B cell (primary cell): ENCODE measurements around the gene TEP1. TPM values are rescaled to one million over a fixed set of nuclear protein-coding genes. Genes with fewer than 3 reads are reported as not detected.
A peak's percentile ranks its signal among the peaks of the same experiment; 100 is the strongest.

ENCODE experiments used
- ATAC-seq: fragments of 200-7000 bp; cut with Tn5 transposase; one replicate; pipeline ENCODE4 v1.10.0; 2021; ENCODE audit warnings: low read depth, mild to moderate bottlenecking, moderate number of reproducible peaks, moderate library complexity
- CTCF ChIA-PET: fragments of 350-600 bp; sonication (Branson Sonifier 250); formaldehyde crosslinking; loops from one replicate; lab custom pipeline; 2021; ENCODE audit warnings: antibody characterized with exemption, inconsistent platforms; lab: Charles Lee
- POLR2A ChIA-PET: fragments of 350-600 bp; sonication (Branson Sonifier 250); formaldehyde crosslinking; loops from one replicate; lab custom pipeline; 2021; ENCODE audit warnings: antibody characterized with exemption; lab: Charles Lee
- DNase-seq: peaks from one replicate; pipeline ENCODE4 v3.0.0; 2013
- H2AFZ ChIP-seq: 2 replicates; pipeline ENCODE4 v1.6.1; 2012; ENCODE audit warnings: mild to moderate bottlenecking, low read depth, low read length; ENCODE audit not compliant: insufficient read depth, poor library complexity, severe bottlenecking
- H3K27ac ChIP-seq, 2 donors: 1 replicate in 1 of 2; 2 replicates in 1 of 2; pipeline ENCODE4 v1.5.1; 2012 to 2013; ENCODE audit warnings: low read length in 2 of 2, mild to moderate bottlenecking in 2 of 2, moderate library complexity in 1 of 2
- H3K27me3 ChIP-seq, 4 experiments: fragments of 200-600 bp in 1 of 4; sonication (generic) in 1 of 4; replicated peaks in 1 of 4; 1 replicate in 2 of 4; 2 replicates in 2 of 4; pipeline versions ENCODE4 v1.6.1 to v1.7.0; 2013 to 2016; ENCODE audit warnings: low read length in 3 of 4, mild to moderate bottlenecking in 2 of 4, mixed read lengths in 1 of 4, moderate library complexity in 1 of 4; ENCODE audit not compliant: insufficient read depth in 4 of 4, control insufficient read depth in 3 of 4; ENCODE audit errors: control extremely low read depth in 1 of 4
- H3K36me3 ChIP-seq, 2 experiments: replicated peaks in 1 of 2; 1 replicate in 1 of 2; 2 replicates in 1 of 2; pipeline versions ENCODE4 v1.6.1 to v1.7.1; 2013; ENCODE audit warnings: low read length in 1 of 2; ENCODE audit not compliant: insufficient read depth in 2 of 2, control insufficient read depth in 1 of 2; ENCODE audit errors: control extremely low read depth in 1 of 2, extremely low read depth in 1 of 2
- H3K4me1 ChIP-seq, 2 donors: fragments of 200-600 bp in 1 of 2; sonication (generic) in 1 of 2; 1 replicate in 1 of 2; 2 replicates in 1 of 2; pipeline versions ENCODE4 v1.5.1 to v1.6.1; 2013 to 2017; ENCODE audit warnings: low read length in 2 of 2; ENCODE audit not compliant: control insufficient read depth in 2 of 2, insufficient read depth in 2 of 2
- H3K4me2 ChIP-seq: replicated peaks from 2 replicates; pipeline ENCODE3; 2012; ENCODE audit warnings: mild to moderate bottlenecking, low read depth, low read length; ENCODE audit not compliant: poor library complexity, severe bottlenecking
- H3K4me3 ChIP-seq, 5 experiments: fragments of 200-600 bp in 1 of 5; sonication (generic) in 1 of 5; 1 replicate in 3 of 5; 2 replicates in 2 of 5; pipeline versions ENCODE4 v1.5.1 to v1.7.0; 2011 to 2016; ENCODE audit warnings: low read length in 4 of 5, mild to moderate bottlenecking in 4 of 5, low read depth in 2 of 5, control low read depth in 1 of 5, moderate library complexity in 1 of 5; ENCODE audit not compliant: insufficient read depth in 1 of 5; ENCODE audit errors: control extremely low read depth in 1 of 5, extremely low read depth in 1 of 5
- H3K79me2 ChIP-seq: fragments of 200-600 bp; sonication (generic); one replicate; pipeline ENCODE4 v1.6.0; 2016; ENCODE audit warnings: low read length; ENCODE audit not compliant: control insufficient read depth, insufficient read depth
- H3K9ac ChIP-seq: fragments of 200-600 bp; sonication (generic); 2 replicates; pipeline ENCODE4 v1.6.1; 2017; ENCODE audit warnings: mild to moderate bottlenecking, low read length, moderate library complexity
- H3K9me3 ChIP-seq, 3 donors: one replicate each; pipeline versions ENCODE4 v1.6.1 to v1.7.1; 2013; ENCODE audit warnings: low read length in 2 of 3; ENCODE audit not compliant: control insufficient read depth in 2 of 3, insufficient read depth in 1 of 3; ENCODE audit errors: control extremely low read depth in 1 of 3
- H4K20me1 ChIP-seq: 2 replicates; pipeline ENCODE4 v1.6.0; 2012; ENCODE audit warnings: mild to moderate bottlenecking, low read length; ENCODE audit not compliant: insufficient read depth, control insufficient read depth, poor library complexity, severe bottlenecking
- H3K27ac Mint-ChIP-seq: one replicate; pipeline ENCODE4 v1.8.0; 2021; ENCODE audit warnings: mixed read lengths
- H3K27me3 Mint-ChIP-seq: one replicate; pipeline ENCODE4 v1.8.0; 2021; ENCODE audit warnings: mixed read lengths
- H3K4me1 Mint-ChIP-seq: one replicate; pipeline ENCODE4 v1.8.0; 2021; ENCODE audit warnings: mixed read lengths
- H3K4me3 Mint-ChIP-seq: one replicate; pipeline ENCODE4 v1.8.0; 2021; ENCODE audit warnings: mixed read lengths
- H3K9me3 Mint-ChIP-seq: one replicate; pipeline ENCODE4 v1.8.0; 2022; ENCODE audit warnings: mixed read lengths; ENCODE audit not compliant: insufficient read depth
- CTCF ChIP-seq: fragments of 200-600 bp; IDR thresholded peaks from one replicate; pipeline ENCODE4 v1.8.0; 2022; ENCODE audit warnings: antibody characterized with exemption, mild to moderate bottlenecking
- EZH2 ChIP-seq: IDR thresholded peaks from 2 replicates; pipeline ENCODE4 v1.6.1; 2012; ENCODE audit warnings: borderline replicate concordance, low read depth, mild to moderate bottlenecking, moderate library complexity, low read length; ENCODE audit not compliant: insufficient read depth, poor library complexity, severe bottlenecking
- WGBS: methylation state at CpG from one replicate; pipeline ENCODE4 v1.1.5; 2013; ENCODE audit warnings: missing lambda C conversion rate; ENCODE audit not compliant: insufficient coverage; 5-methylcytosine and 5-hydroxymethylcytosine counted together
- intact Hi-C: fragments of 100-400 bp; cut with micrococcal nuclease; formaldehyde crosslinking; loops from one replicate; pipeline ENCODE4 v1.10.0; 2022
- polyA plus RNA-seq: library from polyadenylated mRNA; depleted of rRNA; stranded (reverse); fragments of >200 nt; gene quantifications from 2 replicates; pipeline ENCODE4 v1.2.3, GENCODE V29; 2012
- total RNA-seq, 2 donors: library from RNA; stranded (reverse); fragments of 120-200 nt in 1 of 2; gene quantifications; 1 replicate in 1 of 2; 2 replicates in 1 of 2; pipeline versions ENCODE4 v1.2.3 to v1.2.4, GENCODE V29; 2013 to 2022

Gene TEP1
- total and polyA plus RNA-seq, 2 donors (not counting 1 experiment from before 2014, with no cell fraction given) = 69.9 to 123 TPM

GRCh38 chr14:20429801-20430669 is 16.7 kb upstream of the TEP1 start:
- TF ChIP-seq EZH2 (no peak), CTCF (no peak)

GRCh38 chr14:20428802-20429201 is 15.5 kb upstream of the TEP1 start:
- ChIA-PET POLR2A (no interaction called here), CTCF (interaction anchor here (0.6 to 3.6 kb wide), 5 partner anchors 13 to 542 kb away, joined by 3 to 24 read pairs (median 4); no protein-coding TSS in a partner anchor)
- Histone ChIP-seq H3K36me3 (no peaks in the 10 kb centered on the region), H3K27ac (peak overlapping the region; percentile 89), H3K4me2 (peak overlapping the region; percentile 71), H3K4me1 (peaks cover 41 to 49% of the 10 kb centered on the region in 2 donors), H3K9me3 (peaks cover 0 to 11% (median 0%) of the 10 kb centered on the region in 3 donors), H3K79me2 (peaks cover 10% of the 10 kb centered on the region), H3K27me3 (no peaks in the 10 kb centered on the region), H2AFZ (peak overlapping the region; percentile 74), H3K4me3 (peak overlapping the region in 1 of 5 experiments; percentile 46), H4K20me1 (no peaks in the 10 kb centered on the region), H3K9ac (peak overlapping the region; percentile 46)
- peaks cover 58% of the 10 kb centered on the region for H3K4me1 Mint-ChIP-seq
- no peaks in the 10 kb centered on the region for H3K9me3 Mint-ChIP-seq
- peak overlapping the region; percentile 83 for H3K4me3 Mint-ChIP-seq
- peak overlapping the region; percentile 98 for H3K27ac Mint-ChIP-seq
- no peak for DNase-seq
- intact Hi-C loops = no loop called here
- no peaks in the 10 kb centered on the region for H3K27me3 Mint-ChIP-seq
- 6% methylated on average over 3 of the region's 5 CpGs for WGBS
- TF ChIP-seq CTCF = no peak
- TF ChIP-seq EZH2 = no peak
- no peak for ATAC-seq

More at GRCh38 chr14:20429801-20430669, 16.7 kb upstream of the TEP1 start:
- intact Hi-C loops = no loop called here
- Mint-ChIP-seq H3K4me1 (peaks cover 52% of the 10 kb centered on the region), H3K27ac (peak overlapping the region; percentile 98), H3K27me3 (no peaks in the 10 kb centered on the region), H3K9me3 (no peaks in the 10 kb centered on the region), H3K4me3 (peak overlapping the region; percentile 56)
- ChIA-PET CTCF (interaction anchor here (3.6 kb wide), 1 partner anchor 14 kb away, joined by 24 read pairs; no protein-coding TSS in a partner anchor), POLR2A (no interaction called here)
- Histone ChIP-seq H3K79me2 (peaks cover 10% of the 10 kb centered on the region), H2AFZ (peak overlapping the region; percentile 74), H3K4me1 (peaks cover 41 to 48% of the 10 kb centered on the region in 2 donors), H4K20me1 (no peaks in the 10 kb centered on the region), H3K9me3 (peaks cover 0 to 11% (median 0%) of the 10 kb centered on the region in 3 donors), H3K9ac (peak overlapping the region; percentile 35), H3K4me3 (peak overlapping the region in 1 of 5 experiments; percentile 46), H3K27me3 (no peaks in the 10 kb centered on the region), H3K4me2 (peak overlapping the region; percentile 71), H3K27ac (peak overlapping the region; percentile 89), H3K36me3 (no peaks in the 10 kb centered on the region)
- ATAC-seq (no peak), DNase-seq (no peak)
- 72% methylated on average over 28 of the region's 30 CpGs for WGBS
